NOMO-1 (cell line): ENCODE results near the gene TMEM132C.

Experiments
- DNase-seq, 2 experiments: peaks; one replicate each; lab custom pipeline; 2025; ENCODE audit not compliant: unreplicated experiment in 2 of 2; lab: John Stamatoyannopoulos, UW

Gene TMEM132C

GRCh38 chr12:128337431-128338170, 70.6 kb downstream of the TMEM132C start:
- no peak for DNase-seq

- no peak for DNase-seq
Observed at GRCh38 chr12:128338386-128339125, 71.6 kb downstream of the TMEM132C start.

- no peak for DNase-seq
Observed at GRCh38 chr12:128339126-128339520, 72.2 kb downstream of the TMEM132C start.

- no peak for DNase-seq
Observed at GRCh38 chr12:128339631-128340030, 72.7 kb downstream of the TMEM132C start.

DNA sequence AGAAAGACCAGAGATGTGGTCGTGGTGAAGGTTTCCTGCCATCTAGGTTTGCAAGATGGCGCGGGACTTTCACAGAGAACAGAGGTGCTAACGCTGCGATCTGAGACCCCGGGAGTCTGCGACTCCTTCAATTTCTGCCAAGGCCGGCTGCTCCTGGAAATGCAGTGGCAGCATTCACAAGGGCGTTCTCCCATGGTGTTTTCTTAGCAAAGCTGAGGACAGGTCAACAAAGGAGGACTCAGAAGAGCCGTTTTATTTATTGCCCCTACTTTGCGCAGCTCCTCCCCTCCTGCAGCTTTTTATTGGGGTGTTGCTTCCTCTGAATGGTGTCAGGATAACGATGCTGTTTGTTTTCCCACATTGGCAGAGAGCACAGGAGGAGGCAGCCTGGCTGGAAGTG, 86.3 kb downstream of the TMEM132C start:
- no peak for DNase-seq

DNA sequence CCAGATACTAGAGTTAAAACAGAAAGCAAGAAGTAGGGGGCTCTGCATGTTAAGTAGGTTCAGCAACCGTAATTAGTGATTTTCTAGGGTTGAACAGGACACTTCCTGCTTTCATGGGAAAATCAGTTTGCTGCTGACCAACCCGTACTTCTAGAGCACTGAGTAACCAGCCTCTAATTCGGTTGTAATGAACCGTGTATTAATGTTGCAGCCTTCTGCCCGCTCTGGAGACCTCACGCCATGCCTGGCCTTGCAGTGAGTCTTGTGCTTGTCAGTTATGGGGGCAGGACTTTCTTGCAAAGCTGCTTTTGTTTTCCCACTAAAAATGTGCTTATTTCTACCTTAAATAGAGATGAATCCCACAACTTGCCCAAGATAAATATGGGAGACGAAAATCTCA, 89.6 kb downstream of the TMEM132C start:
- no peak for DNase-seq

DNA sequence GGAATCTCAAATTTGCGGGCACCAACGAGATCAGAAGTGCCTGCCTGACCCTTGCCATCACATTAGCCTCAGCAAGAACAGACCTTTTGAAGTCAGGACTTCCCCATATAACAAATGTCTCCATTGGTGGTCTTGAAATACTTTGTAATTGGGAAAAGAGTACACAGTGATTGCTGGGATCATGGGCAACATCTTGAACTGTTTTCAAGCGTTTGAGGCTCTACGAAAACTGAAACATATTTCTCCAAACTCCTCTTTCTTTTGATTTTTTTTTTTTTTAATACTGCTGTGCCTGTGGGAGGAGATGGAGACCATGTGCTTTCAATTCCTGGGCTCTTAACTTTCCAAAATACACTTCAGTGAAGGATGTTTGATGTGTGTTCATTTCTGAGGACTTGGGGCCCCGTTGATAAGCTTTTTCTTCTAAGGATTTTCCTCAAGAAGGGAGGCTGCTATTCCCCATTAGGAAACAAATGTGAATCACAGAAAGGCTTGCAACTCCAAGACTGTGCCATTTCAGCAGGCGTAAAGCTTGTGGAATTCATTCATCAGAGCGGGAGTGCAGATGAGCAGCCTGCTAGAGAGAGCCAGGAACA, 94.5 kb downstream of the TMEM132C start:
- DNase-seq = no peak

- no peak for DNase-seq
Observed at GRCh38 chr12:128365032-128365431, 98.1 kb downstream of the TMEM132C start.

GRCh38 chr12:128365651-128366231, 98.8 kb downstream of the TMEM132C start:
- DNase-seq = no peak

DNA sequence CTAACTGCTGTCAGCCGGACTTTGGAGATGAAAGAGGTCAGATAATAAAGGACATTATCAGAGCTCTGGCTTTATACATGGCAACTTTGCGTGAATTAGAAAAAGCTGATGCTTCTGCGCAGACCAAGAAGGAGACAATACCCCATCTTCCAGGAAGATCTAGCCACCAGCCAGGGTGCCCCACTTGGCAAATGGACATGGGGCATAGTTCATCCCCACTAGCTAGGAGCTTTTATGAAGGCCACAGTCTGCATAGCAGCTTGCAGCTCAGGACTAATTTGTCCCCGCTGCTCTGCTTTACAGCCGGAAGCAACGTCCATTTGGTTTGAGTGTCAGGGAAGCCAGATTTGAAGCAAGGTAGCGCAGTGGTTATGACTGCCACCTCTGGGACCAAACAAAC, 101.0 kb downstream of the TMEM132C start:
- no peak for DNase-seq

GRCh38 chr12:128381541-128381940, 114.6 kb downstream of the TMEM132C start:
- DNase-seq = no peak

- no peak for DNase-seq
Observed at GRCh38 chr12:128381946-128382345, 115.0 kb downstream of the TMEM132C start.

- no peak for DNase-seq
Observed at GRCh38 chr12:128382946-128383345, 116.0 kb downstream of the TMEM132C start.

- no peak for DNase-seq
Observed at GRCh38 chr12:128383357-128383937, 116.5 kb downstream of the TMEM132C start.

GRCh38 chr12:128385736-128386135, 118.8 kb downstream of the TMEM132C start:
- DNase-seq = no peak

GRCh38 chr12:128387811-128388422, 120.9 kb downstream of the TMEM132C start:
- DNase-seq = no peak

GRCh38 chr12:128388461-128389000, 121.6 kb downstream of the TMEM132C start:
- no peak for DNase-seq

DNA sequence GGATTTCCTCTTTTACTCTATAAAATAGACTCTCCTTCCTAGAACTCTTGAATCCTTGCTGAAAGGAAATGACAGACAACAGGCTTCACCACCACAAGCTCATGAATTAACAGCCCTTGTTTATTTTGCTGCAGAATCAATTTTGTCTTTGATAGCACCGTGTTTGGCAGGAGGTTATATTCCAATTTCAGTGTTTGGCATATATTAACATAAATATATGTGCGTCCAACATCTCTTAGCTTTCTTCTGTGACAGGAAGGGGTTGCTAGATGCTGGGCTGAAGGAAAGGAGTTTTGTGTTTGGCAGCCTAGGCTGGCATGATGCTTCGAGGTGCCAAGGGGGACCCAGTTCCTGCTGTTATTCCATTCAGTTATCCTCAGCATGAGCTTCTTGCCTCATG, 126.4 kb downstream of the TMEM132C start:
- no peak for DNase-seq

- DNase-seq = no peak
Observed at GRCh38 chr12:128394137-128394536, 127.2 kb downstream of the TMEM132C start.

DNA sequence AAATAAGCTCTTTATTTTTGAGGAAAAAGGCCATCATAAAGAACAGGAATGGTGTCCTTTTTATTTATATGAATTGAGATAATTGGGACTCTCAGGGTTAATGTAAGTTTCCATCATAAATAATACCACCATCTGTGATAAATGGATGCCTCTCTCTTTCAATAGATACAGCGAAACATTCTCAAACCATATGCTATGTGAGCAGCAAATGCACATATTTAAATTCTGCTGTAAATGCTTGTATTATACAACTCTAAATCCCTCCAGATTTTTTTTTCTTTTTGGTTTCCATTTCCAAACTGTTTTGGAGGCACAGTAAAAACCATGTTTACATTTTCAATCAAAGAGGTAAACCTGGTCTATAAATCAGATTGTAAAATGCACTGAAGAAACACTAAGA, 132.3 kb downstream of the TMEM132C start:
- DNase-seq = no peak
